ENCODE results near the gene WDR33.
A peak's percentile ranks its signal among the peaks of the same experiment; 100 is the strongest.

The WDR33 gene

GRCh38 chr2:127719301-127720218 is 91.4 kb downstream of the WDR33 start:
- DNase-seq (ENCODE audit: low spot score) = no peak

- no peak for DNase-seq (ENCODE audit: low spot score)
These were observed 92.7 kb downstream of the WDR33 start for GRCh38 chr2:127718271-127718670.

GRCh38 chr2:127715778-127716449 is 95.1 kb downstream of the WDR33 start:
- no peak for DNase-seq (ENCODE audit: low spot score)

GRCh38 chr2:127713562-127713961 is 97.4 kb downstream of the WDR33 start:
- DNase-seq (ENCODE audit: low spot score) = no peak

- DNase-seq (ENCODE audit: low spot score) = no peak
These were observed 98.0 kb downstream of the WDR33 start for GRCh38 chr2:127712999-127713398.

GRCh38 chr2:127709336-127709735 is 101.6 kb downstream of the WDR33 start:
- DNase-seq (ENCODE audit: low spot score) = no peak

- no peak for DNase-seq (ENCODE audit: low spot score)
These were observed 102.9 kb downstream of the WDR33 start for GRCh38 chr2:127707890-127708648.

GRCh38 chr2:127706215-127706990 is 104.6 kb downstream of the WDR33 start:
- DNase-seq (ENCODE audit: low spot score) = no peak

- no peak for DNase-seq (ENCODE audit: low spot score)
These were observed 105.4 kb downstream of the WDR33 start for GRCh38 chr2:127705391-127706065.

GRCh38 chr2:127704641-127705390 is 106.2 kb downstream of the WDR33 start:
- no peak for DNase-seq (ENCODE audit: low spot score)

GRCh38 chr2:127703282-127703681 is 107.7 kb downstream of the WDR33 start:
- DNase-seq (ENCODE audit: low spot score) = no peak

GRCh38 chr2:127702395-127703009 is 108.5 kb downstream of the WDR33 start:
- no peak for DNase-seq (ENCODE audit: low spot score)

GRCh38 chr2:127701651-127702394 is 109.1 kb downstream of the WDR33 start:
- DNase-seq (ENCODE audit: low spot score) = peak; percentile 86

- peak; percentile 97 for DNase-seq (ENCODE audit: low spot score)
These were observed 109.7 kb downstream of the WDR33 start, which contains the start of gene SFT2D3 for GRCh38 chr2:127701193-127701650. TSS of gene SFT2D3 (plus strand) at chr2:127701497. CDS start at chr2:127701529, 32 bp downstream.

GRCh38 chr2:127700527-127701192 is 110.3 kb downstream of the WDR33 start:
- DNase-seq (ENCODE audit: low spot score) = no peak

- DNase-seq (ENCODE audit: low spot score) = no peak
These were observed 112.2 kb downstream of the WDR33 start for GRCh38 chr2:127698553-127699355.

GRCh38 chr2:127697482-127698180 is 113.3 kb downstream of the WDR33 start:
- no peak for DNase-seq (ENCODE audit: low spot score)
